Type B pancreatic cell (in vitro differentiated cells): ENCODE data around the gene TSC2. TPM values are rescaled to one million over a fixed set of nuclear protein-coding genes. Genes with fewer than 3 reads are reported as not detected.

Experiments used
- DNase-seq: peaks from one replicate; pipeline ENCODE4 v3.0.0; 2021; ENCODE audit warnings: mixed read lengths; ENCODE audit not compliant: unreplicated experiment; ENCODE audit errors: extremely low spot score
- H3K27ac Mint-ChIP-seq: 2 replicates; pipeline ENCODE4 v1.8.0; 2021; ENCODE audit warnings: mild to moderate bottlenecking, mixed read lengths
- H3K27me3 Mint-ChIP-seq: 2 replicates; pipeline ENCODE4 v1.8.0; 2021; ENCODE audit warnings: mixed read lengths
- H3K36me3 Mint-ChIP-seq: 2 replicates; pipeline ENCODE4 v1.8.0; 2021; ENCODE audit warnings: mixed read lengths
- H3K4me1 Mint-ChIP-seq: one replicate; pipeline ENCODE4 v1.8.0; 2021; ENCODE audit warnings: mixed read lengths; ENCODE audit not compliant: unreplicated experiment
- H3K4me3 Mint-ChIP-seq: 2 replicates; pipeline ENCODE4 v1.8.0; 2021; ENCODE audit warnings: mild to moderate bottlenecking, mixed read lengths
- H3K9me3 Mint-ChIP-seq: 2 replicates; pipeline ENCODE4 v1.8.0; 2021; ENCODE audit warnings: mixed read lengths
- CTCF ChIP-seq: fragments of 200-600 bp; sonication (generic); conservative IDR thresholded peaks from 2 replicates; pipeline ENCODE4 v1.5.0; 2021; ENCODE audit warnings: antibody characterized with exemption, mild to moderate bottlenecking
- total RNA-seq: library from RNA; stranded (reverse); gene quantifications from 2 replicates; pipeline ENCODE4 v1.2.1, GENCODE V29; 2021; ENCODE audit warnings: low replicate concordance

The TSC2 gene
- total RNA-seq, 1 donor from 2014 or later, result 208 TPM

GRCh38 chr16:2089706-2090480 is 42.1 kb downstream of the TSC2 start:
- Mint-ChIP-seq H3K27me3 (no peaks in the 10 kb centered on the region), H3K9me3 (no peaks in the 10 kb centered on the region), H3K4me1 (no peaks in the 10 kb centered on the region), H3K36me3 (no peaks in the 10 kb centered on the region), H3K4me3 (no peak overlapping the region), H3K27ac (no peak overlapping the region)
- TF ChIP-seq CTCF, result no peak
- DNase-seq, result no peak

- H3K4me3 Mint-ChIP-seq, result peak overlapping the region; percentile 20
- H3K27ac Mint-ChIP-seq, result no peak overlapping the region
- TF ChIP-seq CTCF, result no peak
- no peak for DNase-seq
- H3K36me3 Mint-ChIP-seq, result no peaks in the 10 kb centered on the region
- no peaks in the 10 kb centered on the region for H3K27me3 Mint-ChIP-seq
- H3K9me3 Mint-ChIP-seq, result no peaks in the 10 kb centered on the region
- no peaks in the 10 kb centered on the region for H3K4me1 Mint-ChIP-seq
Observed at GRCh38 chr16:2090481-2090776, 42.6 kb downstream of the TSC2 start.

GRCh38 chr16:2090777-2091546 is 43.2 kb downstream of the TSC2 start:
- TF ChIP-seq CTCF, result no peak
- no peak overlapping the region for H3K27ac Mint-ChIP-seq
- peak overlapping the region; percentile 20 for H3K4me3 Mint-ChIP-seq
- peak; percentile 93 for DNase-seq
- peaks cover 3% of the 10 kb centered on the region for H3K36me3 Mint-ChIP-seq
- H3K27me3 Mint-ChIP-seq, result no peaks in the 10 kb centered on the region
- H3K9me3 Mint-ChIP-seq, result no peaks in the 10 kb centered on the region
- H3K4me1 Mint-ChIP-seq, result no peaks in the 10 kb centered on the region

GRCh38 chr16:2091547-2092255 is 43.9 kb downstream of the TSC2 start:
- no peak overlapping the region for H3K4me3 Mint-ChIP-seq
- H3K27ac Mint-ChIP-seq, result no peak overlapping the region
- H3K27me3 Mint-ChIP-seq, result no peaks in the 10 kb centered on the region
- no peaks in the 10 kb centered on the region for H3K4me1 Mint-ChIP-seq
- peaks cover 4% of the 10 kb centered on the region for H3K36me3 Mint-ChIP-seq
- DNase-seq, result no peak
- H3K9me3 Mint-ChIP-seq, result no peaks in the 10 kb centered on the region
- no peak for TF ChIP-seq CTCF

GRCh38 chr16:2092256-2092620 is 44.5 kb downstream of the TSC2 start:
- H3K4me3 Mint-ChIP-seq, result no peak overlapping the region
- no peaks in the 10 kb centered on the region for H3K4me1 Mint-ChIP-seq
- no peaks in the 10 kb centered on the region for H3K9me3 Mint-ChIP-seq
- no peak for TF ChIP-seq CTCF
- H3K27me3 Mint-ChIP-seq, result no peaks in the 10 kb centered on the region
- H3K27ac Mint-ChIP-seq, result no peak overlapping the region
- no peak for DNase-seq
- H3K36me3 Mint-ChIP-seq, result peaks cover 4% of the 10 kb centered on the region
